GM12872 (cell line): ENCODE results near the gene PLCG1.

Experiments
- TF ChIP-seq, protein P1 (sequence below): IDR thresholded peaks from 3 replicates; pipeline ENCODE4 v1.5.1; 2011; ENCODE audit warnings: low read depth, mild to moderate bottlenecking, low read length, moderate library complexity; ENCODE audit not compliant: insufficient read depth

Gene PLCG1

DNA sequence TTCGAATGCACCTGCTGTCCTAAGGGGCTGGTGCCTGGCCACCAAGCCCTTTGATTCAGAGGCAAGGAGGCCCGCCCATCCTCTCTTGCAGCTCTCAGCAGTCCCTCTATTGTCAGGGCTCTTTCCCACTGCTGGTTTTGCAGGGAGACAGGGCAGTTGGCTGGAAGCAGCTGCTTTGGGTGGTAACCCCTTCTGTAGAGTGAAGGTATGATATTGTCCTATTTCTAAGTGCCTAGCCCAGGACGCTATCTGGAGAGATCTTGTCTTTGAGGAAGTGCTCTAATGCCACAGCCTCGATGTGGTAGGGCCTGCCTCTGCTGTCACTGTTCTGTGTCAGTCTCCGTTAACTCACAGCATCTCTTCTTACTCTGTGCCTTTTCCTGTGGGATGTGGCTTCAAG lies 5.6 kb downstream of the PLCG1 start:
- TF ChIP-seq, protein P1, sequence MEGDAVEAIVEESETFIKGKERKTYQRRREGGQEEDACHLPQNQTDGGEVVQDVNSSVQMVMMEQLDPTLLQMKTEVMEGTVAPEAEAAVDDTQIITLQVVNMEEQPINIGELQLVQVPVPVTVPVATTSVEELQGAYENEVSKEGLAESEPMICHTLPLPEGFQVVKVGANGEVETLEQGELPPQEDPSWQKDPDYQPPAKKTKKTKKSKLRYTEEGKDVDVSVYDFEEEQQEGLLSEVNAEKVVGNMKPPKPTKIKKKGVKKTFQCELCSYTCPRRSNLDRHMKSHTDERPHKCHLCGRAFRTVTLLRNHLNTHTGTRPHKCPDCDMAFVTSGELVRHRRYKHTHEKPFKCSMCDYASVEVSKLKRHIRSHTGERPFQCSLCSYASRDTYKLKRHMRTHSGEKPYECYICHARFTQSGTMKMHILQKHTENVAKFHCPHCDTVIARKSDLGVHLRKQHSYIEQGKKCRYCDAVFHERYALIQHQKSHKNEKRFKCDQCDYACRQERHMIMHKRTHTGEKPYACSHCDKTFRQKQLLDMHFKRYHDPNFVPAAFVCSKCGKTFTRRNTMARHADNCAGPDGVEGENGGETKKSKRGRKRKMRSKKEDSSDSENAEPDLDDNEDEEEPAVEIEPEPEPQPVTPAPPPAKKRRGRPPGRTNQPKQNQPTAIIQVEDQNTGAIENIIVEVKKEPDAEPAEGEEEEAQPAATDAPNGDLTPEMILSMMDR = no peak

DNA sequence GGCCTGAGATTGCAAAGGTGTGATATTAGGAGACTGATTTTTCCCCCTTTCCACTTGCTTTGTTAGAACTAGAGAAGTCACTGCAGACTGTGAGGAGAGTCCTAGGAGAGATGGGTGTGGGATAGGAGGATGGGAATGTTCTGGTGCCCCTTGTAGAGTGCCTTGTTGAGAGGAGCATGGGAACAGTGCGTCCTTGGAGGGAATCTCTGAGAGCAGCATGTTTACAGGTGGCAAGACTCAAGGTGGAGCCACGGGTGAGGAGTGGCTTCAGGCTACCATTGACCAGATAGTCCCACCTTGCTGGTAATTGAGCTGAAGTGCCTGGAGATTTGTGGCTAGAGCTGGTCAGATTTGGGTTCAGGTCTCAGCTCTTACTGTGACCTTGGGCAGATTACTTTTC lies 6.0 kb downstream of the PLCG1 start:
- TF ChIP-seq, protein P1 = no peak

DNA sequence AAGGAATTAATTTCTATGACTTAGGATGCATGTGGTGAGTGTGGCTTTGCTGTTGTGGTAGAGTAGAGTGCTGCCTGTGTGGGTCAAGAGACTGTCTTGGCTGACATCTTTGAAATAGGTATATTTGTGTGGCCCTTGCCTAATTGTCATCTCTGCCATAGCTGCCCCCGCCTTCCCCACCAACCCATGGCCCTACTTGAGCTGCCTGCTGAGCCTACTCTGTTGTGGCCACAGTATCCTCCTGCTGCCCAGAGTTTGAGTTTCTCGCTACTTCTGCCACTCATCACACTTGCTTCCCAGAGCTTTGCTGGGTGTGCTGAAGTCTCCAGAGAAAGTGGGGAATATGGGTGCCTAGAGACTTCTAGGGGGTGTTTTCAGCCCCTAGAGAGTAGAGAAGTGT lies 8.0 kb downstream of the PLCG1 start:
- TF ChIP-seq, protein P1 = no peak

- TF ChIP-seq, protein P1 = no peak
These were observed 8.7 kb downstream of the PLCG1 start for GRCh38 chr20:41145821-41146620.

GRCh38 chr20:41147767-41148191 lies 10.4 kb downstream of the PLCG1 start:
- TF ChIP-seq, protein P1 = no peak

DNA sequence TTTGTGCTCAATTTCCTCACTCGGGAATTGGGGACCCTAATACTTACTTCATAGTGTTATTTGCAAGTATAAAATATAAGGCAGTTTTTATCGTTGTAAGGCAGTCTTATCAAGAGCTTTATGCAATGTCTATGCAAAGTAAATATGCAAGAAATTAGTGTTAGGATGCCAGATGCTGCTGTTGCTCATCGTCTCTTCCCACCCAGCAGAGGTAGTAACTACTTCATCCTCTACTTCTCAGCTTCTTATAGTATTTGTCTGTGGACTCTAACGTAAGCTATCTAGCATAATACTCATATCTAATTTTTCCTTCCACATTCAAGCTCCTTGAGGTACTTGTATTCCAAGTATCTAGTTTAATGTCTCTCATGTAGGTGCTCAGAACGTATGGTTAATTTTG lies 11.6 kb downstream of the PLCG1 start:
- TF ChIP-seq, protein P1 = no peak

GRCh38 chr20:41150664-41151063 lies 13.3 kb downstream of the PLCG1 start:
- TF ChIP-seq, protein P1 = no peak
